ENCODE results near the gene STK40. TPM values are rescaled to one million over a fixed set of nuclear protein-coding genes. Genes with fewer than 3 reads are reported as not detected.

STK40 gene
- polyA plus RNA-seq, 3 donors, result 40.2 to 65.9 (median 55.8) TPM

- Mint-ChIP-seq H3K4me1 (peaks cover 71% of the 10 kb centered on the region), H3K36me3 (peaks cover 41 to 49% of the 10 kb centered on the region in 2 donors), H3K27me3 (ENCODE audit: low read depth in 3 of 3) (peaks cover 0 to 6% (median 0%) of the 10 kb centered on the region in 3 donors), H3K9me3 (peaks cover 0 to 3% (median 0%) of the 10 kb centered on the region in 7 donors), H3K27ac (peak overlapping the region in 2 of 7 donors; percentile 26 to 41), H3K4me3 (no peak overlapping the region)
- no peak for DNase-seq
- H3K4me3 ChIP-seq (replicated peaks in 1 of 3; ENCODE audit: low read depth in 2 of 3, low read length in 3 of 3), result no peak overlapping the region
- intact Hi-C loops (cut with micrococcal nuclease), result no loop called here
- H3K27me3 ChIP-seq (ENCODE audit: control insufficient read depth in 2 of 2, insufficient read depth in 2 of 2, low read length in 2 of 2), result no peaks in the 10 kb centered on the region
- H2AFZ ChIP-seq (ENCODE audit: insufficient read depth, low read depth, low read length, poor library complexity, severe bottlenecking), result no peak overlapping the region
- H3K4me2 ChIP-seq (replicated peaks; ENCODE audit: extremely low read depth, low read length, poor library complexity, severe bottlenecking), result no peak overlapping the region
- WGBS (ENCODE audit: insufficient coverage), result 95% methylated on average over 3 of the region's 4 CpGs
- no peak overlapping the region for H3K9ac ChIP-seq (ENCODE audit: insufficient read depth, low read length, poor library complexity, severe bottlenecking)
- H4K20me1 ChIP-seq (ENCODE audit: insufficient read depth, low read length), result peaks cover 47% of the 10 kb centered on the region
- peaks cover 0 to 17% of the 10 kb centered on the region in 2 donors for H3K36me3 ChIP-seq (replicated peaks in 1 of 2; ENCODE audit: control insufficient read depth in 1 of 2, insufficient read depth in 2 of 2, low read length in 2 of 2)
- H3K79me2 ChIP-seq (ENCODE audit: insufficient read depth, low read length), result peaks cover 78% of the 10 kb centered on the region
- H3K4me1 ChIP-seq (ENCODE audit: control insufficient read depth in 1 of 2, insufficient read depth in 2 of 2, low read length in 2 of 2), result peaks cover 43 to 57% of the 10 kb centered on the region in 2 donors
- no peak overlapping the region for H3K27ac ChIP-seq (ENCODE audit: low read depth in 1 of 2, low read length in 2 of 2)
- no peak for TF ChIP-seq CTCF (IDR thresholded peaks at IDR 0.05)
- no peaks in the 10 kb centered on the region for H3K9me3 ChIP-seq (replicated peaks in 1 of 2; ENCODE audit: control insufficient read depth in 1 of 2, insufficient read depth in 1 of 2, low read length in 2 of 2)
Observed at GRCh38 chr1:36382669-36383068, 3.1 kb downstream of the STK40 start.

DNA sequence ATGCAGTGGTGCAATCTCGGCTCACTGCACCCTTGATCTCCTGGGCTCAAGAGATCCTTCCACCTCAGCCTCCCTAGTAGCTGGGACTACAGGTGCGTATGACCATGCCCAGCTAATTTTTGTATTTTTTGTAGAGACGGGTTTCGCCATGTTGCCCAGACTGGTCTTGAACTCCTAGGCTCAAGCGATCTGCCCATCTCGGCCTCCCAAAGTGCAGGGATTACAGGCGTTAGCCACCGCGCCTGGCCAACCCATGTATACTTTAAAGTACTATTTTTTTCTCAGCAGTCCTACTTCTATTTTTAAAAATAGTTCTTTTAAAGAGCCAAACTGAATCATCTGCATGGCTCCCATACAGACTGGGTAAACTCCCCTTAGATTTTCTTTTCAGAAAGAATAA lies 3.5 kb downstream of the STK40 start:
- H3K9ac ChIP-seq (ENCODE audit: insufficient read depth, low read length, poor library complexity, severe bottlenecking), result no peak overlapping the region
- no peak overlapping the region for H3K4me2 ChIP-seq (replicated peaks; ENCODE audit: extremely low read depth, low read length, poor library complexity, severe bottlenecking)
- no peaks in the 10 kb centered on the region for H3K27me3 ChIP-seq (ENCODE audit: control insufficient read depth in 2 of 2, insufficient read depth in 2 of 2, low read length in 2 of 2)
- peaks cover 0 to 6% (median 0%) of the 10 kb centered on the region in 3 donors for H3K27me3 Mint-ChIP-seq (ENCODE audit: low read depth in 3 of 3)
- peak overlapping the region in 1 of 7 donors; percentile 16 for H3K27ac Mint-ChIP-seq
- H3K4me1 ChIP-seq (ENCODE audit: control insufficient read depth in 1 of 2, insufficient read depth in 2 of 2, low read length in 2 of 2), result peaks cover 42 to 57% of the 10 kb centered on the region in 2 donors
- peaks cover 69% of the 10 kb centered on the region for H3K4me1 Mint-ChIP-seq
- intact Hi-C loops (cut with micrococcal nuclease), result no loop called here
- peaks cover 0 to 17% of the 10 kb centered on the region in 2 donors for H3K36me3 ChIP-seq (replicated peaks in 1 of 2; ENCODE audit: control insufficient read depth in 1 of 2, insufficient read depth in 2 of 2, low read length in 2 of 2)
- no peaks in the 10 kb centered on the region for H3K9me3 ChIP-seq (replicated peaks in 1 of 2; ENCODE audit: control insufficient read depth in 1 of 2, insufficient read depth in 1 of 2, low read length in 2 of 2)
- no peak overlapping the region for H3K27ac ChIP-seq (ENCODE audit: low read depth in 1 of 2, low read length in 2 of 2)
- H2AFZ ChIP-seq (ENCODE audit: insufficient read depth, low read depth, low read length, poor library complexity, severe bottlenecking), result no peak overlapping the region
- no peak for DNase-seq
- no peak overlapping the region for H3K4me3 Mint-ChIP-seq
- H4K20me1 ChIP-seq (ENCODE audit: insufficient read depth, low read length), result peaks cover 47% of the 10 kb centered on the region
- peaks cover 41 to 52% of the 10 kb centered on the region in 2 donors for H3K36me3 Mint-ChIP-seq
- peaks cover 0 to 3% (median 0%) of the 10 kb centered on the region in 7 donors for H3K9me3 Mint-ChIP-seq
- 100% methylated on average over 1 of the region's 9 CpGs for WGBS (ENCODE audit: insufficient coverage)
- no peak for TF ChIP-seq CTCF (IDR thresholded peaks at IDR 0.05)
- H3K4me3 ChIP-seq (replicated peaks in 1 of 3; ENCODE audit: low read depth in 2 of 3, low read length in 3 of 3), result no peak overlapping the region
- peaks cover 82% of the 10 kb centered on the region for H3K79me2 ChIP-seq (ENCODE audit: insufficient read depth, low read length)

Measured in CD14-positive monocyte (primary cell).